Neural progenitor cell (in vitro differentiated cells): ENCODE results near the gene HSD11B1L. TPM values are rescaled to one million over a fixed set of nuclear protein-coding genes. Genes with fewer than 3 reads are reported as not detected.
A peak's percentile ranks its signal among the peaks of the same experiment; 100 is the strongest.
"Not testable (repeated sequence)": the region's sequence is repeated elsewhere in the genome, so short reads cannot be mapped to it uniquely, and the experiment has no call there.

Source experiments
- DNase-seq: peaks from one replicate; pipeline ENCODE4 v3.0.0-alpha.2; 2016; ENCODE audit warnings: low spot score
- H2AFZ ChIP-seq: fragments of 200-600 bp; sonication (generic); replicated peaks from 2 replicates; pipeline ENCODE4 v1.6.1; 2016; ENCODE audit warnings: antibody characterized with exemption
- H3F3A ChIP-seq: fragments of 200-600 bp; sonication (generic); 2 replicates; pipeline ENCODE4 v1.6.1; 2016; ENCODE audit warnings: antibody characterized with exemption, low read depth
- H3K27ac ChIP-seq: fragments of 200-600 bp; sonication (generic); 2 replicates; pipeline ENCODE4 v1.5.1; 2016; ENCODE audit warnings: mild to moderate bottlenecking
- H3K27me3 ChIP-seq: fragments of 200-600 bp; sonication (generic); 2 replicates; pipeline ENCODE4 v1.6.1; 2016; ENCODE audit warnings: mild to moderate bottlenecking, moderate library complexity
- H3K36me3 ChIP-seq: fragments of 200-600 bp; sonication (generic); 2 replicates; pipeline ENCODE4 v1.5.1; 2016
- H3K4me1 ChIP-seq: fragments of 200-600 bp; sonication (generic); 2 replicates; pipeline ENCODE4 v1.6.1; 2016; ENCODE audit warnings: mixed run types
- H3K4me2 ChIP-seq: fragments of 200-600 bp; sonication (generic); 2 replicates; pipeline ENCODE4 v1.6.1; 2016
- H3K4me3 ChIP-seq: fragments of 200-600 bp; sonication (generic); 2 replicates; pipeline ENCODE4 v1.5.1; 2016
- H3K79me2 ChIP-seq: fragments of 200-600 bp; sonication (generic); 2 replicates; pipeline ENCODE4 v1.6.1; 2016; ENCODE audit warnings: low read depth
- H3K9ac ChIP-seq: fragments of 200-600 bp; sonication (generic); 2 replicates; pipeline ENCODE4 v1.6.1; 2016
- H3K9me3 ChIP-seq: fragments of 200-600 bp; sonication (generic); 2 replicates; pipeline ENCODE4 v1.5.1; 2016; ENCODE audit warnings: low read depth
- H4K20me1 ChIP-seq: fragments of 200-600 bp; sonication (generic); 2 replicates; pipeline ENCODE4 v1.6.1; 2016; ENCODE audit warnings: low read depth
- H3K27ac Mint-ChIP-seq: 3 replicates; pipeline ENCODE4 v1.8.0; 2021; ENCODE audit warnings: mixed read lengths
- H3K27me3 Mint-ChIP-seq: 2 replicates; pipeline ENCODE4 v1.8.0; 2022; ENCODE audit warnings: low read depth, mild to moderate bottlenecking, inconsistent platforms, moderate library complexity, mixed read lengths; ENCODE audit not compliant: insufficient read depth
- H3K36me3 Mint-ChIP-seq: 3 replicates; pipeline ENCODE4 v1.8.0; 2021; ENCODE audit warnings: mixed read lengths
- H3K4me1 Mint-ChIP-seq: 3 replicates; pipeline ENCODE4 v1.8.0; 2021; ENCODE audit warnings: mixed read lengths
- H3K4me3 Mint-ChIP-seq: 3 replicates; pipeline ENCODE4 v1.8.0; 2021; ENCODE audit warnings: mild to moderate bottlenecking, moderate library complexity, mixed read lengths
- H3K9me3 Mint-ChIP-seq: 3 replicates; pipeline ENCODE4 v1.8.0; 2020; ENCODE audit warnings: mixed read lengths
- EZH2 ChIP-seq: fragments of 200-600 bp; sonication (generic); IDR thresholded peaks from 2 replicates; pipeline ENCODE4 v1.6.1; 2017; ENCODE audit warnings: antibody characterized with exemption, mild to moderate bottlenecking, moderate library complexity
- EZH2phosphoT487 ChIP-seq: fragments of 200-600 bp; sonication (generic); IDR thresholded peaks from 2 replicates; pipeline ENCODE4 v1.6.1; 2017; ENCODE audit warnings: antibody characterized with exemption
- total RNA-seq: library from RNA; depleted of rRNA; stranded (reverse); fragments of >200 nt; gene quantifications from 2 replicates; pipeline ENCODE4 v1.2.3, GENCODE V29; 2015; ENCODE audit warnings: low replicate concordance
- TF ChIP-seq, protein P1 (sequence below): fragments of 200-600 bp; sonication (generic); IDR thresholded peaks from 2 replicates; pipeline ENCODE4 v1.5.1; 2017; ENCODE audit warnings: antibody characterized with exemption, mild to moderate bottlenecking

The HSD11B1L gene
- total RNA-seq, 1 donor from 2014 or later = 7.7 TPM

DNA sequence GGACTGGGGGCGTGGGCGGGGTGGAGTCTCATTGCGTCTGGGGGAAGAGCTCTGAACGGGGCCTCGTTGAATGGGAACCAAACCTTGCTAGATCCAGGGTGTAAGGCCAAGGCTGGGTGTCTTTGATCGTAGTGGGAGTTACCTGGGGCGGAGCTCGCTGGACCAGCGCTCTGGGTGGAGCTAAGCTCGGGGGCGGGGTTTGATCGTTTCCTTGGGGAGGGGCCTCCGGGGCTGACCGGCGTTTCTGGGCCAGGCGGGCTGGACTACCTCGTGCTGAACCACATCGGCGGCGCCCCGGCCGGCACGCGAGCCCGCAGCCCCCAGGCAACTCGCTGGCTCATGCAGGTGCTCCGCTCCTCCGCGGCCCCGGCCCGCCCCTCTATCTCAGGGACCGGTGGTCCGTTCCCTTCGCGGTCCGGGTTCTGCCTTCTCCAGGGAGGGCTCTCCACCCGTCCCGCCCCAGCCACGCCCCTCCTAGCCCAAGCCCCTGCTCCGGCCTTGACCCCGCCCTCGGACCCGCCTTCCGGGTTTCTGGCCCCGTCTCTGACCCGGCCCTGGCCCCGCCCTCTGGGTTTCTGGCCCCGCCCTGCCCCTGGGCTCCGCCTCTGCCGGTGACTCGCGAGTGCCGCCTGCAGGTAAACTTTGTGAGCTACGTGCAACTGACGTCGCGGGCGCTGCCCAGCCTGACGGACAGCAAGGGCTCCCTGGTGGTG is 6.0 kb downstream of the HSD11B1L start:
- H3K9ac ChIP-seq = no peak overlapping the region
- no peaks in the 10 kb centered on the region for H3K9me3 Mint-ChIP-seq
- peak overlapping the region; percentile 58 for H3K4me3 ChIP-seq
- peaks cover 13% of the 10 kb centered on the region for H3K27me3 Mint-ChIP-seq
- H3K4me3 Mint-ChIP-seq = peak overlapping the region; percentile 84
- peak overlapping the region; percentile 66 for H3K4me2 ChIP-seq
- peaks cover 17% of the 10 kb centered on the region for H3K79me2 ChIP-seq
- peak overlapping the region; percentile 57 for H3K27ac Mint-ChIP-seq
- no peaks in the 10 kb centered on the region for H3K9me3 ChIP-seq
- H3K27ac ChIP-seq = no peak overlapping the region
- peaks cover 27% of the 10 kb centered on the region for H3K4me1 Mint-ChIP-seq
- peaks cover 36% of the 10 kb centered on the region for H3F3A ChIP-seq
- H3K27me3 ChIP-seq = no peaks in the 10 kb centered on the region
- H3K36me3 Mint-ChIP-seq = no peaks in the 10 kb centered on the region
- no peaks in the 10 kb centered on the region for H3K36me3 ChIP-seq
- peaks cover under 1% of the 10 kb centered on the region for H3K4me1 ChIP-seq
- peaks cover 22% of the 10 kb centered on the region for H4K20me1 ChIP-seq
- no peak overlapping the region for H2AFZ ChIP-seq
- TF ChIP-seq, protein P1, sequence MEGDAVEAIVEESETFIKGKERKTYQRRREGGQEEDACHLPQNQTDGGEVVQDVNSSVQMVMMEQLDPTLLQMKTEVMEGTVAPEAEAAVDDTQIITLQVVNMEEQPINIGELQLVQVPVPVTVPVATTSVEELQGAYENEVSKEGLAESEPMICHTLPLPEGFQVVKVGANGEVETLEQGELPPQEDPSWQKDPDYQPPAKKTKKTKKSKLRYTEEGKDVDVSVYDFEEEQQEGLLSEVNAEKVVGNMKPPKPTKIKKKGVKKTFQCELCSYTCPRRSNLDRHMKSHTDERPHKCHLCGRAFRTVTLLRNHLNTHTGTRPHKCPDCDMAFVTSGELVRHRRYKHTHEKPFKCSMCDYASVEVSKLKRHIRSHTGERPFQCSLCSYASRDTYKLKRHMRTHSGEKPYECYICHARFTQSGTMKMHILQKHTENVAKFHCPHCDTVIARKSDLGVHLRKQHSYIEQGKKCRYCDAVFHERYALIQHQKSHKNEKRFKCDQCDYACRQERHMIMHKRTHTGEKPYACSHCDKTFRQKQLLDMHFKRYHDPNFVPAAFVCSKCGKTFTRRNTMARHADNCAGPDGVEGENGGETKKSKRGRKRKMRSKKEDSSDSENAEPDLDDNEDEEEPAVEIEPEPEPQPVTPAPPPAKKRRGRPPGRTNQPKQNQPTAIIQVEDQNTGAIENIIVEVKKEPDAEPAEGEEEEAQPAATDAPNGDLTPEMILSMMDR = peak; percentile 81
- no peak for TF ChIP-seq EZH2phosphoT487
- peak; percentile 98 for DNase-seq

DNA sequence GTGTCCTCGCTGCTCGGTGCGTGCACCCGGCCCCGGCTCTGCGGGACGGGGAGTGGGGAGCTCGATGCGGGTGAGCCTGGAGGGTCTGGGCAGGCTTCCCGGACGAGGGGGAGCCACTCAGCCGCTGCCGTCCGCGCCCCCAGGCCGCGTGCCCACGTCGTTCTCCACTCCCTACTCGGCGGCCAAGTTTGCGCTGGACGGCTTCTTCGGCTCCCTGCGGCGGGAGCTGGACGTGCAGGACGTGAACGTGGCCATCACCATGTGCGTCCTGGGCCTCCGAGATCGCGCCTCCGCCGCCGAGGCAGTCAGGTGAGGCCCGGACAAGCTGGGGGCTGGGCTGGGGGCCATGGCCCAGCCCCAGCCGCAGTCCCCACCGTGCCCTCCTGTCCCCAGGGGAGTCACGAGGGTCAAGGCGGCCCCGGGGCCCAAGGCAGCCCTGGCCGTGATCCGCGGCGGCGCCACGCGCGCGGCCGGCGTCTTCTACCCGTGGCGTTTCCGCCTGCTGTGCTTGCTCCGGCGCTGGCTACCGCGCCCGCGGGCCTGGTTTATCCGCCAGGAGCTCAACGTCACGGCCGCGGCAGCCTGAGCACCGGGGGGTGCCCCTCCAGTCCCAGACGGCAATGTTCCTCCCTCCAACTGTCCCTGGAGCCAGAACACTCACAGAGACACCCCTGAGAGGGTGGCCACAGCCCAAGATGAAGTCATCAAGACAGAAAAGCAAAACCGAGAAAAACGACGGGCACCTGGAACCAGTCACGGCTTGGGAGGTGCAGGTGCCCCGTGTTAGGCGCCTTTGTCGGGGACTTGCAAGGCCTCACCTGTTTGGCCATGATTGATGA is 6.8 kb downstream of the HSD11B1L start:
- no peaks in the 10 kb centered on the region for H3K9me3 ChIP-seq
- H2AFZ ChIP-seq = no peak overlapping the region
- Mint-ChIP-seq H3K4me1 (peaks cover 24% of the 10 kb centered on the region), H3K36me3 (no peaks in the 10 kb centered on the region), H3K27me3 (peaks cover 15% of the 10 kb centered on the region), H3K4me3 (peak overlapping the region; percentile 84), H3K27ac (no peak overlapping the region), H3K9me3 (no peaks in the 10 kb centered on the region)
- H3F3A ChIP-seq = peaks cover 41% of the 10 kb centered on the region
- H3K4me3 ChIP-seq = no peak overlapping the region
- TF ChIP-seq EZH2 = no peak
- TF ChIP-seq EZH2phosphoT487 = no peak
- TF ChIP-seq, protein P1 = no peak
- no peak overlapping the region for H3K9ac ChIP-seq
- H3K4me2 ChIP-seq = peak overlapping the region; percentile 39
- peaks cover 25% of the 10 kb centered on the region for H3K79me2 ChIP-seq
- H4K20me1 ChIP-seq = peaks cover 29% of the 10 kb centered on the region
- no peaks in the 10 kb centered on the region for H3K4me1 ChIP-seq
- DNase-seq = no peak
- H3K27me3 ChIP-seq = no peaks in the 10 kb centered on the region
- H3K36me3 ChIP-seq = no peaks in the 10 kb centered on the region
- H3K27ac ChIP-seq = no peak overlapping the region

DNA sequence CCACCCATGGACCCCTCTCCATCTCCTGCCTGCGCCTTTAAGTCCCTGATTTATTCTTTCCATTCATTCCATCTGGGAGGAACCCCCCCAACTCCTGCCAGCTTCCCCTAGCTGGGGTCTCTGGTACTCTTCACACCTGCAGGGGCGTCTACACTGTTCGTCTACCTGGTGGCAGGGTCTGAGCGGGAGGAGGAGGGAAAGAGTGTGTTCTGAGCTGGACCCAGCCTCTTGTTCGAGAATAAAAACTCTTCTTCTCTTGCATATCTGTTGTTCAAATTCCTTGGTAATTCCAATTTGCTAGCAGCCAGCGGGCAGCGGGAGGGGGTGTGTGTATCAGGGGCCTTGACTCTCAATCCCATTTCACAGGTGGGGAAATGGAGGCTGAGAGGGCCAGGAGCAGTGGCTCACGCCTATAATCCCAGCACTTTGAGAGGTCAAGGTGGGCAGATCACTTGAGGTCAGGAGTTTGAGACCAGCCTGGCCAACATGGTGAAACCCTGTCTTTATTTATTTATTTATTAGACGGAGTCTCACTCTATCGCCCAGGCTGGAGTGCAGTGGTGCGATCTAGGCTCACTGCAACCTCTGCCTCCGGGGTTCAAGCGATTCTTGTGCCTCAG is 7.5 kb downstream of the HSD11B1L start:
- H3K27ac Mint-ChIP-seq = not testable (repeated sequence)

More for the DNA sequence above, 7.5 kb downstream of the HSD11B1L start:
- Histone ChIP-seq H3K79me2 (peaks cover 33% of the 10 kb centered on the region), H3F3A (peaks cover 42% of the 10 kb centered on the region), H4K20me1 (peaks cover 37% of the 10 kb centered on the region)
- H3K4me1 Mint-ChIP-seq = peaks cover 23% of the 10 kb centered on the region
- H3K9me3 ChIP-seq, H3K4me2 ChIP-seq, H3K9me3 Mint-ChIP-seq, H3K9ac ChIP-seq, H2AFZ ChIP-seq, DNase-seq, H3K27ac ChIP-seq, H3K4me3 ChIP-seq, H3K36me3 Mint-ChIP-seq, H3K36me3 ChIP-seq, H3K4me1 ChIP-seq, H3K27me3 ChIP-seq: not testable (repeated sequence)
- peak overlapping the region; percentile 76 for H3K4me3 Mint-ChIP-seq
- H3K27me3 Mint-ChIP-seq = peaks cover 15% of the 10 kb centered on the region
